Measurements from ENCODE around the gene FABP7. TPM values are rescaled to one million over a fixed set of nuclear protein-coding genes. Genes with fewer than 3 reads are reported as not detected.

Gene FABP7
- total RNA-seq, 1 donor from 2014 or later: not detected

- FAIRE-seq: no peak
- Histone ChIP-seq H3K4me3 (ENCODE audit: low read depth, low read length) (no peak overlapping the region), H3K36me3 (ENCODE audit: control insufficient read depth, insufficient read depth, low read length) (no peaks in the 10 kb centered on the region), H3K27me3 (ENCODE audit: control insufficient read depth, insufficient read depth, low read length) (no peaks in the 10 kb centered on the region)
- TF ChIP-seq CTCF (IDR thresholded peaks at IDR 0.05; ENCODE audit: insufficient read depth, low read length, severe bottlenecking): no peak
- no peak for DNase-seq (ENCODE audit: low read depth)
Measured at GRCh38 chr6:122753000-122753687, 26.4 kb upstream of the FABP7 start.

GRCh38 chr6:122753688-122754056 is 25.8 kb upstream of the FABP7 start:
- H3K36me3 ChIP-seq (ENCODE audit: control insufficient read depth, insufficient read depth, low read length): no peaks in the 10 kb centered on the region
- no peaks in the 10 kb centered on the region for H3K27me3 ChIP-seq (ENCODE audit: control insufficient read depth, insufficient read depth, low read length)
- FAIRE-seq: no peak
- DNase-seq (ENCODE audit: low read depth): no peak
- TF ChIP-seq CTCF (IDR thresholded peaks at IDR 0.05; ENCODE audit: insufficient read depth, low read length, severe bottlenecking): no peak
- no peak overlapping the region for H3K4me3 ChIP-seq (ENCODE audit: low read depth, low read length)

- no peak for TF ChIP-seq CTCF (IDR thresholded peaks at IDR 0.05; ENCODE audit: insufficient read depth, low read length, severe bottlenecking)
- H3K27me3 ChIP-seq (ENCODE audit: control insufficient read depth, insufficient read depth, low read length): no peaks in the 10 kb centered on the region
- no peaks in the 10 kb centered on the region for H3K36me3 ChIP-seq (ENCODE audit: control insufficient read depth, insufficient read depth, low read length)
- FAIRE-seq: no peak
- no peak overlapping the region for H3K4me3 ChIP-seq (ENCODE audit: low read depth, low read length)
- no peak for DNase-seq (ENCODE audit: low read depth)
Measured at GRCh38 chr6:122754191-122754731, 25.3 kb upstream of the FABP7 start.

- H3K27me3 ChIP-seq (ENCODE audit: control insufficient read depth, insufficient read depth, low read length): no peaks in the 10 kb centered on the region
- TF ChIP-seq CTCF (IDR thresholded peaks at IDR 0.05; ENCODE audit: insufficient read depth, low read length, severe bottlenecking): no peak
- DNase-seq (ENCODE audit: low read depth): no peak
- FAIRE-seq: no peak
- no peak overlapping the region for H3K4me3 ChIP-seq (ENCODE audit: low read depth, low read length)
- no peaks in the 10 kb centered on the region for H3K36me3 ChIP-seq (ENCODE audit: control insufficient read depth, insufficient read depth, low read length)
Measured at GRCh38 chr6:122755901-122756300, 23.6 kb upstream of the FABP7 start.

GRCh38 chr6:122758927-122759334 is 20.6 kb upstream of the FABP7 start:
- no peak for DNase-seq (ENCODE audit: low read depth)
- H3K4me3 ChIP-seq (ENCODE audit: low read depth, low read length): no peak overlapping the region
- FAIRE-seq: no peak
- H3K36me3 ChIP-seq (ENCODE audit: control insufficient read depth, insufficient read depth, low read length): no peaks in the 10 kb centered on the region
- no peaks in the 10 kb centered on the region for H3K27me3 ChIP-seq (ENCODE audit: control insufficient read depth, insufficient read depth, low read length)
- no peak for TF ChIP-seq CTCF (IDR thresholded peaks at IDR 0.05; ENCODE audit: insufficient read depth, low read length, severe bottlenecking)

- no peaks in the 10 kb centered on the region for H3K27me3 ChIP-seq (ENCODE audit: control insufficient read depth, insufficient read depth, low read length)
- H3K4me3 ChIP-seq (ENCODE audit: low read depth, low read length): no peak overlapping the region
- H3K36me3 ChIP-seq (ENCODE audit: control insufficient read depth, insufficient read depth, low read length): no peaks in the 10 kb centered on the region
- DNase-seq (ENCODE audit: low read depth) (no peak), FAIRE-seq (no peak)
- TF ChIP-seq CTCF (IDR thresholded peaks at IDR 0.05; ENCODE audit: insufficient read depth, low read length, severe bottlenecking): no peak
Measured at GRCh38 chr6:122760330-122760729, 19.2 kb upstream of the FABP7 start.
